Neuronal stem cell (in vitro differentiated cells): ENCODE data around the gene SPPL2B.
A peak's percentile ranks its signal among the peaks of the same experiment; 100 is the strongest.

Source experiments
- DNase-seq: peaks from one replicate; pipeline ENCODE4 v3.0.0-alpha.2; 2013; ENCODE audit warnings: low spot score
- H2AFZ ChIP-seq: one replicate; pipeline ENCODE4 v1.6.1; 2013; ENCODE audit warnings: mild to moderate bottlenecking, low read length, inconsistent platforms
- H2AK5ac ChIP-seq: 2 replicates; pipeline ENCODE4 v1.6.1; 2013; ENCODE audit warnings: low read depth, mild to moderate bottlenecking, inconsistent platforms, low read length, moderate library complexity, mixed read lengths
- H2BK120ac ChIP-seq: 2 replicates; pipeline ENCODE4 v1.6.1; 2013; ENCODE audit warnings: low read depth, mild to moderate bottlenecking, inconsistent platforms, low read length, moderate library complexity, mixed read lengths
- H2BK12ac ChIP-seq: one replicate; pipeline ENCODE4 v1.6.1; 2013; ENCODE audit warnings: low read length, inconsistent platforms
- H2BK15ac ChIP-seq: 2 replicates; pipeline ENCODE4 v1.6.1; 2013; ENCODE audit warnings: mild to moderate bottlenecking, low read length, inconsistent platforms, mixed read lengths
- H2BK5ac ChIP-seq: one replicate; pipeline ENCODE4 v1.6.1; 2013; ENCODE audit warnings: inconsistent platforms, mild to moderate bottlenecking, low read length, moderate library complexity
- H3K14ac ChIP-seq: one replicate; pipeline ENCODE4 v1.6.1; 2013; ENCODE audit warnings: low read length, inconsistent platforms
- H3K18ac ChIP-seq: 2 replicates; pipeline ENCODE4 v1.6.1; 2013; ENCODE audit warnings: low read length, inconsistent platforms
- H3K23ac ChIP-seq: 2 replicates; pipeline ENCODE4 v1.6.1; 2013; ENCODE audit warnings: low read depth, mild to moderate bottlenecking, mixed read lengths, low read length, inconsistent platforms; ENCODE audit not compliant: poor library complexity
- H3K27ac ChIP-seq: replicated peaks from 3 replicates; pipeline ENCODE4 v1.5.1; 2013; ENCODE audit warnings: low read length, inconsistent platforms
- H3K27me3 ChIP-seq, 3 experiments: 2 replicates each; pipeline ENCODE4 v1.6.1; 2013; ENCODE audit warnings: low read length in 3 of 3, mild to moderate bottlenecking in 2 of 3, inconsistent platforms in 1 of 3, low read depth in 1 of 3, mixed read lengths in 1 of 3, moderate library complexity in 1 of 3; ENCODE audit not compliant: control insufficient read depth in 3 of 3, insufficient read depth in 3 of 3
- H3K36me3 ChIP-seq, 2 donors: replicated peaks in 1 of 2; 2 replicates each; pipeline ENCODE4 v1.6.1; 2013; ENCODE audit warnings: low read length in 2 of 2; ENCODE audit not compliant: control insufficient read depth in 2 of 2, insufficient read depth in 2 of 2
- H3K4ac ChIP-seq: 2 replicates; pipeline ENCODE4 v1.6.1; 2013; ENCODE audit warnings: inconsistent platforms, mild to moderate bottlenecking, low read length, moderate library complexity
- H3K4me1 ChIP-seq, 2 donors: 1 replicate in 1 of 2; 2 replicates in 1 of 2; pipeline ENCODE4 v1.6.1; 2013; ENCODE audit warnings: low read length in 2 of 2, low read depth in 1 of 2; ENCODE audit not compliant: control insufficient read depth in 2 of 2, insufficient read depth in 1 of 2
- H3K4me2 ChIP-seq: one replicate; pipeline ENCODE4 v1.6.1; 2013; ENCODE audit warnings: mild to moderate bottlenecking, low read length, inconsistent platforms; ENCODE audit not compliant: insufficient read depth, poor library complexity, severe bottlenecking
- H3K4me3 ChIP-seq, 2 donors: 2 replicates each; pipeline ENCODE4 v1.5.1; 2013; ENCODE audit warnings: low read length in 2 of 2, mild to moderate bottlenecking in 2 of 2, inconsistent platforms in 1 of 2, moderate library complexity in 1 of 2
- H3K79me1 ChIP-seq: one replicate; pipeline ENCODE4 v1.6.1; 2013; ENCODE audit warnings: low read depth, mild to moderate bottlenecking, inconsistent platforms, low read length, moderate library complexity
- H3K9ac ChIP-seq: one replicate; pipeline ENCODE4 v1.6.1; 2013; ENCODE audit warnings: mild to moderate bottlenecking, low read depth, low read length, inconsistent platforms; ENCODE audit not compliant: poor library complexity
- H3K9me3 ChIP-seq, 2 donors: replicated peaks in 1 of 2; 2 replicates each; pipeline versions ENCODE3 to v1.6.1; 2013; ENCODE audit warnings: low read length in 2 of 2, mild to moderate bottlenecking in 2 of 2, inconsistent platforms in 1 of 2, low read depth in 1 of 2, mixed read lengths in 1 of 2, moderate library complexity in 1 of 2; ENCODE audit not compliant: control insufficient read depth in 2 of 2, insufficient read depth in 1 of 2
- H4K8ac ChIP-seq: one replicate; pipeline ENCODE4 v1.6.1; 2013; ENCODE audit warnings: low read depth, mild to moderate bottlenecking, inconsistent platforms, low read length, moderate library complexity
- H4K91ac ChIP-seq: one replicate; pipeline ENCODE4 v1.6.1; 2013; ENCODE audit warnings: low read length, low read depth, mild to moderate bottlenecking, inconsistent platforms; ENCODE audit not compliant: poor library complexity
- WGBS, 2 donors: extraction: QIAGEN DNeasy Blood & Tissue Kit; methylation state at CpG; one replicate each; pipeline ENCODE4 v1.1.7; 2013; ENCODE audit warnings: missing lambda C conversion rate in 2 of 2, mixed read lengths in 1 of 2; ENCODE audit not compliant: insufficient read length in 2 of 2, insufficient replicate concordance in 1 of 2; ENCODE audit errors: extremely low coverage in 2 of 2; 5-methylcytosine and 5-hydroxymethylcytosine counted together

Gene SPPL2B

DNA sequence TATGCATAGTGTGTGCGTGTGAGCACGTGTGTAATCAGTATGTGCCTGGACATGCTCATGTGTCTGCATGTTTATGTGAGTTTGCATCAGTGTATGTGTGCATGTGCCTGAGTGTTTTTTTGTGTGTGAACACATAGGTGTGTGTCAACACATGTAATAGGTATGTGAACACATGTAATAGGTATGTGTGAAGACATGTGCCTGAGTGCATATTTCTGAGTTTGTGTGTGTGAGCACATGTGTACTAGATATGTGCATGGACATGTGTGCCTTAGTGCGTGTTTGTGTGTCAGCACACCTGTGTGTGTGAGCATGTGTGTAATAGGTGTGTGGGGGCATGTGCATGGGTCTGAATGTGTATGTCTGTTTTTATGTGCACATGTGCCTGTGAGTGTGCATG is 7.4 kb downstream of the SPPL2B start:
- Histone ChIP-seq H4K8ac (no peak overlapping the region), H2BK12ac (peak overlapping the region; percentile 76), H3K4me1 (peaks cover 15 to 19% of the 10 kb centered on the region in 2 donors), H4K91ac (no peak overlapping the region), H3K4me3 (no peak overlapping the region), H3K9ac (peak overlapping the region; percentile 53), H3K18ac (peak overlapping the region; percentile 59), H3K9me3 (peaks cover 0 to 8% of the 10 kb centered on the region in 2 donors), H2BK5ac (no peak overlapping the region), H3K79me1 (peaks cover 38% of the 10 kb centered on the region), H3K4ac (no peak overlapping the region), H2AK5ac (no peak overlapping the region), H2BK15ac (no peak overlapping the region), H3K23ac (peak overlapping the region; percentile 26), H3K14ac (no peak overlapping the region), H2AFZ (no peak overlapping the region), H2BK120ac (no peak overlapping the region), H3K36me3 (peaks cover 11 to 30% of the 10 kb centered on the region in 2 donors), H3K4me2 (no peak overlapping the region), H3K27me3 (no peaks in the 10 kb centered on the region), H3K27ac (no peak overlapping the region)
- no CpG with 5 or more reads among the region's 3 CpGs for WGBS, 2 donors
- DNase-seq: no peak

DNA sequence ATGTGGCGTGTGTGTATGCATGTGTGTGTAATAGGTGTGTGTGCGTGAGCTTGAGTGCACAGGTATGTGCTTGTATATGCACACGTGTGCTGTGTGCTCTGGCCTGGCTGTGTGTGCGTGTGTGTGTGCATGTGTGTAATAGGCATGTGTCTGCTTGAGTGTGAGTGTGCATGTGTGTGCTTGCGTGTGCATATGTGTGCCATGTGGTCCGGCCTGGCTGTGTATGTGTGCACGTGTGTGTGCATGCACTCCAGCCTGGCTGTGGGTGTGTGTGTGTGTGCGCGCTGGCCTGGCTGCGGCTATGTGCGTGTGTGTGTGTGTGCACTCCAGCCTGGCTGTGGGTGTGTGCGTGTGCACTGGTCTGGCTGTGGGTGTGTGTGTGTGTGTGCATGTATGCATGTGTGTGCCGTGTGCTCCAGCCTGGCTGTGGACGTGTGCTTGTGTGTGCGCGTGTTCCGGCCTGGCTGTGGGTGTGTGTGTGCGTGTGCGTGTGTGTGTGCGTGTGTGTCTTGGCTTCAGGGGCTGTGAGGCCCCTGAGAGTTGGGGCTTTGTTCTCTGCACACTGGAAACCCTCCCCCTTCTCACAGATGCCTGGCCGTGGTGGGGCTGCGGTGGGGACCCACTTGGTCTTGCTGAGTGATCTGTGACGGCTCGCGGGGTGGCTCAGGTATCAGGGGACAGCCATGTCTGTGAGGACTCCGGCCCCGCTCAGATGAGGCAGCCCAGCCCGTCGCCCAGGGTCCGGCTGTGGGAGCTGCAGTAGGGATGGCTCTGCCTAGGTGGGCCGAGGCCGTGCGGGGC is 8.2 kb downstream of the SPPL2B start:
- DNase-seq: no peak
- H4K91ac ChIP-seq: peak overlapping the region; percentile 100
- H3K79me1 ChIP-seq: peaks cover 40% of the 10 kb centered on the region
- peak overlapping the region; percentile 84 for H3K4ac ChIP-seq
- WGBS, 2 donors: no CpG with 5 or more reads among the region's 33 CpGs
- H3K9ac ChIP-seq: peak overlapping the region; percentile 89
- peaks cover 0 to 8% of the 10 kb centered on the region in 2 donors for H3K9me3 ChIP-seq
- peak overlapping the region; percentile 19 for H2BK120ac ChIP-seq
- no peak overlapping the region for H2AFZ ChIP-seq
- peak overlapping the region; percentile 95 for H2AK5ac ChIP-seq
- H3K4me1 ChIP-seq: peaks cover 12 to 14% of the 10 kb centered on the region in 2 donors
- peak overlapping the region in 1 of 2 donors; percentile 43 for H3K4me3 ChIP-seq
- no peak overlapping the region for H2BK15ac ChIP-seq
- H3K36me3 ChIP-seq: peaks cover 13 to 39% of the 10 kb centered on the region in 2 donors
- H2BK5ac ChIP-seq: peak overlapping the region; percentile 90
- H3K18ac ChIP-seq: peak overlapping the region; percentile 97
- no peak overlapping the region for H3K4me2 ChIP-seq
- H3K27me3 ChIP-seq: no peaks in the 10 kb centered on the region
- H3K14ac ChIP-seq: peak overlapping the region; percentile 95
- peak overlapping the region; percentile 79 for H3K27ac ChIP-seq
- H2BK12ac ChIP-seq: peak overlapping the region; percentile 95
- H3K23ac ChIP-seq: peak overlapping the region; percentile 94
- peak overlapping the region; percentile 99 for H4K8ac ChIP-seq

GRCh38 chr19:2337329-2337707 is 8.8 kb downstream of the SPPL2B start:
- DNase-seq: peak; percentile 52
- H3K9me3 ChIP-seq: peaks cover 0 to 8% of the 10 kb centered on the region in 2 donors
- peak overlapping the region; percentile 79 for H3K27ac ChIP-seq
- H3K23ac ChIP-seq: peak overlapping the region; percentile 43
- H4K8ac ChIP-seq: no peak overlapping the region
- WGBS, 2 donors: no CpG with 5 or more reads among the region's 19 CpGs
- H2BK120ac ChIP-seq: peak overlapping the region; percentile 19
- peak overlapping the region; percentile 95 for H3K14ac ChIP-seq
- H3K9ac ChIP-seq: peak overlapping the region; percentile 89
- H2BK15ac ChIP-seq: no peak overlapping the region
- peak overlapping the region; percentile 84 for H3K4ac ChIP-seq
- no peak overlapping the region for H2AFZ ChIP-seq
- no peak overlapping the region for H2BK12ac ChIP-seq
- peaks cover 40% of the 10 kb centered on the region for H3K79me1 ChIP-seq
- no peak overlapping the region for H4K91ac ChIP-seq
- peak overlapping the region; percentile 95 for H2AK5ac ChIP-seq
- H2BK5ac ChIP-seq: peak overlapping the region; percentile 90
- H3K18ac ChIP-seq: peak overlapping the region; percentile 97
- H3K4me2 ChIP-seq: no peak overlapping the region
- peaks cover 12 to 14% of the 10 kb centered on the region in 2 donors for H3K4me1 ChIP-seq
- H3K4me3 ChIP-seq: no peak overlapping the region
- no peaks in the 10 kb centered on the region for H3K27me3 ChIP-seq
- peaks cover 13 to 41% of the 10 kb centered on the region in 2 donors for H3K36me3 ChIP-seq

DNA sequence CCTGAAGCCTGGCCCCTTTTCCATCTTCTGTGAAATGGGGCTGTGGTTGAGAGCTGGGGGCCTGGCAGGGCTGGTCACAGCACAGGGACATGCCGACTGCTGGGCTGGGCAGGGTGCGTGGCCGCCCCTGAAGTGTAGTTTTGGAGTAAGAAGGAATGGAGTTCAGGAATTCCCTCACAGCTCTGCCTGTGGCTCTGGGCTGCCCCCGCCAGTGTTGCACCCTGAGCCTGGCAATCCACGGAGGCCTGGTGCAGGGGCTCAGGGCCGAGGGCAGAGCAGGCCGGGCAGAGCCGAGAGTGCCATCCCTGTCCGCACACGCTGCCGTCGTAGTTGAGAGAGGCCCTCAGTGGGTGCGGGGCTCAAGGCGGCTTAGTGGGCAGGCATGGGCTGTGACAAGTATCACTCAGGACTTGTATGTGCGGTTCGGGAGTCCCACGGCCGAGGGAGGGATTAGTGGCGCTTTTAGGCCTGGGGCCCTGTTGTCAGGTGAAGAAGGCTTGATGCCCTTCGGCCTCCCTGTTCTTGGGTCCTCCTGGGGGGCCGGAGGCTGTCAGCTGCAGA is 9.7 kb downstream of the SPPL2B start:
- Histone ChIP-seq H4K8ac (no peak overlapping the region), H3K4me2 (no peak overlapping the region), H3K27me3 (no peaks in the 10 kb centered on the region), H2AK5ac (peak overlapping the region; percentile 48), H3K4me1 (peaks cover 12 to 14% of the 10 kb centered on the region in 2 donors), H3K14ac (no peak overlapping the region), H2BK5ac (peak overlapping the region; percentile 11), H3K27ac (no peak overlapping the region), H3K18ac (no peak overlapping the region), H3K9me3 (peaks cover 0 to 8% of the 10 kb centered on the region in 2 donors), H3K9ac (no peak overlapping the region), H3K36me3 (peaks cover 15 to 45% of the 10 kb centered on the region in 2 donors), H2BK15ac (no peak overlapping the region), H3K4ac (no peak overlapping the region), H4K91ac (no peak overlapping the region), H2AFZ (no peak overlapping the region), H3K79me1 (peaks cover 40% of the 10 kb centered on the region), H3K23ac (peak overlapping the region; percentile 20), H3K4me3 (no peak overlapping the region), H2BK120ac (no peak overlapping the region), H2BK12ac (no peak overlapping the region)
- no peak for DNase-seq
- WGBS, 2 donors: no CpG with 5 or more reads among the region's 21 CpGs
